ENCODE data around the gene FOXD4L1.
"Not testable (repeated sequence)": the region's sequence is repeated elsewhere in the genome, so short reads cannot be mapped to it uniquely, and the experiment has no call there.

DNA sequence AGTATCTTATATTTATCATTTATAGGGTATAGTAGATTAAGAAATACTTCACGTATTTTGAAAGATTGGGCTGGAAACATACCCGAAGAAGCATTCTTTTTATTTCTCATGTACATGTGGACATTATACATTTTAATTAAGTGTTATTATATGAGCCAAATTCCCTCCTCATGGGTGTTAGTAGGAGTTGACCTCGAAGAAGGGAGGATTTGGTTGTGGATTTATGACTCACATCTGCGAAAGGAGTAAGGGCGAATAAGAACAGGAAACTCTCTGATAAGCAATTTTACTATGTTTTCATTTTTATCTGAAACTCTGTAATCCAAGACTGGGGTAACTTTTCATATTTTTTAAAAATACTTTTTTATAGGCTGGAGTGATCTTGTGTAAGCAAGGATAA lies 23.0 kb downstream of the FOXD4L1 start:
- not testable (repeated sequence) for TF ChIP-seq EZH2 (IDR thresholded peaks at IDR 0.05; ENCODE audit: borderline replicate concordance, insufficient read depth, low read depth, low read length, poor library complexity, severe bottlenecking)
- TF ChIP-seq, protein P1, sequence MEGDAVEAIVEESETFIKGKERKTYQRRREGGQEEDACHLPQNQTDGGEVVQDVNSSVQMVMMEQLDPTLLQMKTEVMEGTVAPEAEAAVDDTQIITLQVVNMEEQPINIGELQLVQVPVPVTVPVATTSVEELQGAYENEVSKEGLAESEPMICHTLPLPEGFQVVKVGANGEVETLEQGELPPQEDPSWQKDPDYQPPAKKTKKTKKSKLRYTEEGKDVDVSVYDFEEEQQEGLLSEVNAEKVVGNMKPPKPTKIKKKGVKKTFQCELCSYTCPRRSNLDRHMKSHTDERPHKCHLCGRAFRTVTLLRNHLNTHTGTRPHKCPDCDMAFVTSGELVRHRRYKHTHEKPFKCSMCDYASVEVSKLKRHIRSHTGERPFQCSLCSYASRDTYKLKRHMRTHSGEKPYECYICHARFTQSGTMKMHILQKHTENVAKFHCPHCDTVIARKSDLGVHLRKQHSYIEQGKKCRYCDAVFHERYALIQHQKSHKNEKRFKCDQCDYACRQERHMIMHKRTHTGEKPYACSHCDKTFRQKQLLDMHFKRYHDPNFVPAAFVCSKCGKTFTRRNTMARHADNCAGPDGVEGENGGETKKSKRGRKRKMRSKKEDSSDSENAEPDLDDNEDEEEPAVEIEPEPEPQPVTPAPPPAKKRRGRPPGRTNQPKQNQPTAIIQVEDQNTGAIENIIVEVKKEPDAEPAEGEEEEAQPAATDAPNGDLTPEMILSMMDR (IDR thresholded peaks at IDR 0.05), result not testable (repeated sequence)
